HG03575 (cell line): ENCODE measurements around the gene ATP10B.
"Not testable (repeated sequence)": the region's sequence is repeated elsewhere in the genome, so short reads cannot be mapped to it uniquely, and the experiment has no call there.

Source experiments
- ATAC-seq: cut with Tn5 transposase; IDR thresholded peaks from one replicate; pipeline ENCODE4 v1.9.1; 2021; ENCODE audit not compliant: unreplicated experiment, insufficient number of reproducible peaks, low FRiP score; ENCODE audit errors: extremely low read depth

The ATP10B gene

DNA sequence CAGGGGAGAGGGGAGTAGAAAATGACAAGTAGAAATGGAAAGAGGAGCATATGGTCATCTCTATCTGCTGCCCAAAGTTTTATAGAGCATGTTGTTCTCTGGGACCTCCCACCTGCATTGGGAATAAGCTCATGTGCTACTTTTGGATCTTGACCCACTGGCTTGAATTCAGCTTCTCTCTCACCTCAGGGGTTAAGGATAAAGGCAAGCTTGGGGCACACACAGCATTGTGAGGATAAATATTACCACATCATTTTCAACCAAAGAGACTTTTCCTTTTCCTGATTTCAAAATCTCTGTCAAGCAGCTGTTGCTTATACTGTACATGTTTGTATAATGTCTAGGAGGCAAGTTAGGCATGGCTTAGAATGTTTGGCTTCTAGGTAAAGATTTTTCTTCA lies 16.6 kb downstream of the ATP10B start:
- no peak for ATAC-seq

- ATAC-seq: no peak
Measured at GRCh38 chr5:160833806-160834205, 18.2 kb downstream of the ATP10B start.

- no peak for ATAC-seq
Measured at GRCh38 chr5:160831801-160832200, 20.2 kb downstream of the ATP10B start.

DNA sequence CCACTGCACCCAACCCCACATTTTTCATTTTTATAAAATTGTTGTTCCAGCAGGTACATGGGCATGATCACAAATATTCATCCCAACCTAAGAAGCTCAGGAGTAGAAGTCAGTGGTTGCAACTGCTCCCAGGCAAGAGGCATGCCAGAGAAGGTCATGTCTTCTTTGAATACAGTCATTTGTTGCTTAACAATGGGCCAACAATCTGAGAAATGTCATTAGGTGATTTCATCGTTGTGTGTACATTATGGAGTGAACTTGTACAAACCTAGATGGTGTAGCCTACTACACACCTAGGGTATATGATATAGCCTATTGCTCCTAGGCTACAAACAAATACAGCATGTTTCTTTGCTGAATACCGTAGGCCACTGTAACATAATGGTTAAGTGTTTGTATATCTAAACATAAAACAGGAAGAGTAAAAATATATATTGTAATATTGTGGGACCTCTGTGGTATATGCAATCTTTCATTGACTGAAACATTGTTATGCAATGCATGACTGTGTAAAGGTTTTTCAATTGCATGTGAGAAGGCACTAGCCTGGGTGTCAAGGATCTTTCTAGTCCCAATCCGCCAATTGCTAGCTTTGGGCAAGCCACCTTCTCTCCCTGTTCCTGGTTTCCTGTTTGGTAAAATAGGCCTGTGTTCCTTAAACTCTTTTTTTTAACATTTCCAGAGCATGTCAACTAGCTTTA lies 27.6 kb downstream of the ATP10B start:
- no peak for ATAC-seq

GRCh38 chr5:160812996-160813395 lies 39.0 kb downstream of the ATP10B start:
- ATAC-seq: not testable (repeated sequence)

- no peak for ATAC-seq
Measured at GRCh38 chr5:160805376-160805775, 46.6 kb downstream of the ATP10B start.

DNA sequence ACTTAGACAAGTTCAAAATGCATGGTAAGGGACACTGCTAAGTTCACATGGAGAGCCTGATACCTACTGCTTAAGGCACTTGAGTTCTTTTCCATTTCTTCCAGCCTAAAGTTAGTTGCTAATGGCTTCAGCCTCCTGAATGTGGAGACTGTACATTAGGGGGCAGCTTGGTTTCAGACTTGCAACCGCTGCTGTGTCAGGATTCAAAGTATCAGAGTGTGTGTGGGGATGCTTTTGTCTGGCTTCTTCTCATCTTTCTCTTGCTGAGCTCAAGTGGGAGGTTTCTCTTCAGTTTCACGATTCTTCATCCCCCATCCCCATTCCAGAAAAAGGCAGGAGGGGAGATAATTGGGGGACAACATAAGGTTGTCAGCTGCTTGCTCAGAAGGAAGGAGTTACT lies 49.4 kb downstream of the ATP10B start:
- ATAC-seq: no peak

GRCh38 chr5:160800375-160801275 lies 51.4 kb downstream of the ATP10B start:
- no peak for ATAC-seq

DNA sequence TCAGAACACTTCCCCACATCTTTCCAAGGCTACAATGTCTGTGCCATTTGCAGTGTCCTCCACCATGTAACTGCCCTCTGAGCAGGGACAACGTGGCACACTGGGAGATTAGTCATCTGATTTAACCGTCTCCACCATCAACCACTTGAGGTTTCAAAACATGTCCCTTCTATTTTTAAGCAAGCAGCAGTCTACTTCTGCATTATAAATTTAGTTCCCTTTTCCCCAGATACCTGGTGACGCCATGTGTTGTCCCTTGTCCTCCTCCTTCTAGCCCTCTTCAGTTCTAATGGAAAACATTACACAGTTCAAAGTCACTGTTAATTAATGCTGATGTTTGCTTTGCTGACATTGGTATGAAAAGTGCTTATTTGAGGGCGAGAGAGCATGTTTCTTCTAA lies 52.8 kb downstream of the ATP10B start:
- no peak for ATAC-seq

DNA sequence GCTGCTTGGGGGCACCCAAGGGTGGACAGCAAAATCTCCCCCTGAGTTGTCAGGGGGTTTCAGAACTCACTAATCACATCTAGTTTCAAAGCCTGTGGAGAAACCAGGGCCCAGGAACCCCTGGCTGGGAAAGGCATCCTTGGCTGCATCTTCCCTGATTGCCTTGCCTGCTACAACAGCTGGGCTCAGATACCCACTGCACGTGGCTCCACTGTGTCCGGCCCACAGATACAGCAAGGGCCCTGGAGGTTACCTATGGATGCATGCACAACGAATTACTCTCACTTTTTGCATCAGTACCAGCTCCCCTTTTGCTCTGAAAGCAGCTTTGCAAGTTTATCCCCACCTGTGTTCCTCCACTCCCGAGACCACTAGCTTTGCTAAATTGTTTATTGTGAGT lies 55.0 kb downstream of the ATP10B start:
- no peak for ATAC-seq

DNA sequence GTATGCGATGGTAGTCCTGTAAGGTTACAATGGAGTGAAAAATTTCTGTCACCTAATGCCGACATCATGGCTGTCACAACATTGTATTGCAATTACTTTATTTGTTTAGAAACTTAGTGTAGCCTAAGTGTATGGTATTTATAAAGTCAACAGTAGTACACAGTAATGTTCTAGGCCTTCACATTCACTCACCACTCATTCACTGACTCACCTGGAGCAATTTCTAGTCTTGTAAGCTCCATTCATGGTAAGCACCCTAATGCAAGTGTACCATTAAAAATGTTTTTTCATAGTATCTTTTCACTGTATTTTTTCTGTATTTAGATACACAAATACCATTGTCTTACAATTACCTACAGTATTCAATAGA lies 58.5 kb downstream of the ATP10B start:
- ATAC-seq: no peak

DNA sequence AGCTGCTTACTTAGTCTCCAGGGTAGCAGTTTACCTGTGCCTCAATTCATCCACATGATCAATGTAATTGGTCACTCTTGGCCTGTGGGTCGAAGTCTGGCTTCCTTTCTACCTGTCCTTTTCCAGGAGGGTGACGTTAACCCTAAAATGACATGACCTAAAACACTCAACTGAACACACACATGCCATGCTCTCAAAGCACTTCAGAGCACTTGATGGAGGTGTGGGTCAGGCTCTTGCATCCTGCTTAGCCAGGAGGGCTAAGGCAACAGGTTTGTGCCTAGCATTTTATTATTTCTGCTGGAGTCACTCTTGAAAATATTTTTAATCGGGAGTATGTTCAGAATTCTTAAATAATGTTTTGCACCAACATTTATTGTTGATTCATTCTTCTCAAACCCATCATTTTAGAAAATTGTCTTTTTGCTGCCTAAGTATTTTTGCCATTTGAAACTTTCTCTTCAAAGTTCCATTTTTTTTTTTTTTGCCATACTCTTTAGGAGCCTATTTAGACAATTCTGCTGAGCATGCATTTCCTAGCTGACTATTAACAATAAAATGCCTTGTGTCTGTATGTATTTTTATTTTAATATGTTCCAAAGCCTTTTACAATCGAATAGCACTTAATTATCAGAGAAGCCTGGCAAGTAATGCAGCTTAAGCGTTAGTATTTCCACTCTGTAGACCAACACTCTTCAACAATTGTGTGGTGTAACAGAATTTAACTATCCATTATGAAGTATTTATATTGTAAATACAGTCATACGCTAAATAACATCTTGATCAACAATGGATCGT lies 59.1 kb downstream of the ATP10B start:
- ATAC-seq: no peak

DNA sequence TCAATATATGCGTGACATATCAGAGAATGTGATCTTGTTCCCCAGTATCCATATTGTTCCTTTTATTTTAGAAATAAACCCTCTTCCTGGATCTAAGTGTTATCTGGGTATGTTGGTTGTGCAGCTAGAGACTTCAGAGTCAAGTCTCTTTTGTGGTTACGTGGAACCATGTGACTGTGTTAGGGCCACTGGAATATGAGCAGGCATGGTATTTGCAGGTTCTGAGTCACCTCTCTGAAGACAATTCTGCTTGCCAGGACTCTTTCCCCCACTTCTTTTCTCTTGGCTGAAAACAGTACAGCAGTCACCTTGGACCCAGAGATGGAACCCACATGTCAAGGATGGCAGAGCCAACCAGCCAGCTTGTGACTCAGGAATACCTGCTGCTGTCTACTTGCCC lies 59.7 kb downstream of the ATP10B start:
- ATAC-seq: no peak

GRCh38 chr5:160789219-160789859 lies 62.7 kb downstream of the ATP10B start:
- no peak for ATAC-seq

DNA sequence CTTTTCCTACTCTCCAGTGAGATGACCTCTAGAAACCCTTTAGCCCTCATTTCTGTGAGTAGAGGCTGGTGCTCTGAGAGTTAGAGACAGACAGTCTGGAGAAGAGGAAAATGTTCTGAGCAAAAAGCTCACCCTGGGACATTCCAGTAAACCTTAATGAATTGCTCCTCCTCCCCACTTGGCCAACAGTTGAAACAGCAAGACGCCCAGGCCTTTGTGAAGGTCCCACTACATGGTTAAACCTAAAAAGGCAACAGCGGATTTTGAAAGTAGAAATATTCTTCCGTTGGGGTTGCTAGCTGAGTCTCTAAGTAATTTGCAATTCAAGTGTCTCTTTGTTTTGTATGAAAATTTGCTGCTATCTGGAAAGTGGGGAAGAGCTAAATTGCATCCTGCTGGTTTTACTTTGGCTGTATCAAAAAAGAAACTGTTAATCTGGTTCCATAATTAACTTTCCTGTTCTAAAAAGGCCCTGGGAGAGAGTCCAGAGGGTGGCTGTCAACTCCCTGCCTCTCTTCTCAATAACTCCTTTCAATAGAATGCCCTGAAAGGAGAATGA lies 63.8 kb downstream of the ATP10B start:
- no peak for ATAC-seq

- ATAC-seq: no peak
Measured at GRCh38 chr5:160787240-160787639, 64.8 kb downstream of the ATP10B start.

DNA sequence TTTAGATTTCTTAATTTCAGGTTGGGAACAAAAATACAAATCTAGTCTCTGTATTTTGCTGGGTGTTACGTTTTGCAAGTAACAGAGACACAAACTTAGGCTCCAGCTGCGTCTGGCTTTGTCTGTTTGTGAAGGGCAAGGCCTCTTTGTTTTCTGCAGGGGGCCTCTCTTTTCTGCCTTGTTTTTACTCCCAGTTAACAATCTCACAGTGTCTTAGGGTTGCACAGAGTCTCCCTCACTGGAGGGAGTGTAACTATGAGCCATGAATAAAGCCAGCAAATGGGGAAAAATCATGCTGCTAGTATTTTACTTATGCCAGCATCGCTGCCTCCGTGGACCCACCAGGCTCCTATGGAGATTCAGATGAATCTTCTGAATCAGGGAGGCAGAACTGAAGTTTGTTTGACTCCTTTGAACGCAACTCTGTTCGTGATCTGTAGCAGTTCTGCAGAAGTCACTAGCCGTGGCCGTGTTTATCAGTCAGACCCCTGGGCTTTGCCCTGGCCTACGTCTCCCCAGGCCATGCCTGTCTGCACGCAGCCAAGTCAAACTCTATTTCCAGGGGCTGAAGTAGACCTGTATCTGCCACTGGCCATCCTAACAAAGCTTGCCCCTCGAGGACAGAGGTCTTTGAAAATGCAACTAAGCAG lies 77.2 kb downstream of the ATP10B start:
- no peak for ATAC-seq

DNA sequence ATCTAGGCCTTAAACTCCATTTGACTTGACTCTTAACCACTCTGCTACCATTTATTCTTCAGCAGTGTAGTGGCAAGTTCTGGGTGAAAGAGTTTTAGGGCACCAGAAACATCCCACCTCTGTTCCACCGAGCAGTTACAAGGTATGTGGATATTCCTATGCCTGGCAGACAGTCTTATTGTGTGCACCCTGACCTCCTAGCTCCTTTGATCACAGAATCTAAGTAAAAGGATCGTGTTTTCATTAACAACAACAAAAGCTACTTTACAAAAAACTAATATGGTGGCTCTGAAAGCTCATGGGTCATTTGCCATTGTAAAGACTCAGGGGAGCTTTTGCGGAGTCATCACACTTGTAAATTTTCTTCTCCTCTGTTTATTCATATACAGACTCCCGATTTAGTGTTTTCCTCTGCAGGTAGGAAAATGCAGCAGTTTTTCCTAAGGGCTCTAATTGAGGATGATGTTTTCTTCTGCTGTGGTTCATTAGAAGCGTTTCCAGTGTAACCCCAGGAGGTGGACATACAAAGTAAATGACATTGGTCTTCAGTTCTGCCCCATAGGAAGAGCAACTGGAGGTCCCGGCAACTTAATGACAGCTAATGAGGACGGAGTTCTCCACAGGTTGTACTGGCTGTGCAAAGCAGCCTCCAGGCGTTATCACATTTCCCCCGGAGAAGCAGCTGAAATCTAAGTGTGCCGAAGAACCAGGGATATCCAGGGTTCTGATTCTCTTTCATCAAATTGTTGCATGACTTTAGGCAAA lies 78.2 kb downstream of the ATP10B start:
- ATAC-seq: no peak
